Urinary bladder (tissue), 4 donors: Measurements from ENCODE around the gene ZNF709. TPM values are rescaled to one million over a fixed set of nuclear protein-coding genes. Genes with fewer than 3 reads are reported as not detected.
"Not testable (repeated sequence)": the region's sequence is repeated elsewhere in the genome, so short reads cannot be mapped to it uniquely, and the experiment has no call there.

ENCODE experiments used
- DNase-seq: peaks from one replicate; pipeline ENCODE4 v3.0.0-alpha.2; 2015; ENCODE audit errors: extremely low spot score
- H3K27ac ChIP-seq: one replicate; pipeline ENCODE4 v1.5.1; 2013; ENCODE audit warnings: low read depth, mild to moderate bottlenecking, moderate library complexity
- H3K36me3 ChIP-seq: one replicate; pipeline ENCODE4 v1.6.1; 2013; ENCODE audit warnings: mild to moderate bottlenecking, moderate library complexity; ENCODE audit not compliant: insufficient read depth
- H3K4me1 ChIP-seq: one replicate; pipeline ENCODE4 v1.6.1; 2013; ENCODE audit warnings: mild to moderate bottlenecking, moderate library complexity; ENCODE audit not compliant: insufficient read depth
- H3K4me3 ChIP-seq: one replicate; pipeline ENCODE4 v1.5.1; 2013; ENCODE audit warnings: low read depth, low read length
- WGBS: extraction: QIAGEN DNeasy Blood & Tissue Kit; methylation state at CpG from one replicate; pipeline ENCODE4 v1.1.7; 2013; 5-methylcytosine and 5-hydroxymethylcytosine counted together
- polyA plus RNA-seq: library from polyadenylated mRNA; stranded (reverse); fragments of 200-250 nt; gene quantifications from one replicate; pipeline ENCODE4 v1.2.3, GENCODE V29; 2013
- total RNA-seq: library from RNA; depleted of rRNA; stranded (reverse); fragments of >200 nt; gene quantifications from one replicate; pipeline ENCODE4 v1.2.3, GENCODE V29; 2014
- donor health status: healthy with polysubstance abuse.
- donor health status: healthy.

ZNF709 gene
- total and polyA plus RNA-seq, 2 donors, result 1.1 to 16.1 TPM

DNA sequence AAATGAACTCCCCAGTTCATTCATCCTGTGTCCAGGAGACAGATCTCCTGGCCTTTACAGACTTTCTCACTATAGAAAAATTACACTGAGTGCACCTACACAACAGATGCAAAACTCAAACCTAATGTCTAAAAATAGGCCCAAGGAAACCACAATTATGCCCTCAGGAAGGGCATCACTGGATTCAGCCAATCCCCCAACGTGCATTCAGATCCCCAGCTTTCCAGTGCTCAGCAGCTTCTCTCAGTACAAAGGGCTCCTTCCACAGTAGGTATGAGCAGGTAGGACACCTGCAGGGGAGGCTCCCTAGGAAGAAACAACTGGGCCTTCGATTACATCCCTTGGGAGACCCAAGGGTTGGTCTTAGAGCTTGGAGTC is 2.1 kb downstream of the ZNF709 start:
- Histone ChIP-seq H3K36me3 (no peaks in the 10 kb centered on the region), H3K4me1 (no peaks in the 10 kb centered on the region), H3K4me3 (no peak overlapping the region), H3K27ac (no peak overlapping the region)
- WGBS, result 67% methylated on average over 2 of the region's 2 CpGs
- DNase-seq, result no peak

DNA sequence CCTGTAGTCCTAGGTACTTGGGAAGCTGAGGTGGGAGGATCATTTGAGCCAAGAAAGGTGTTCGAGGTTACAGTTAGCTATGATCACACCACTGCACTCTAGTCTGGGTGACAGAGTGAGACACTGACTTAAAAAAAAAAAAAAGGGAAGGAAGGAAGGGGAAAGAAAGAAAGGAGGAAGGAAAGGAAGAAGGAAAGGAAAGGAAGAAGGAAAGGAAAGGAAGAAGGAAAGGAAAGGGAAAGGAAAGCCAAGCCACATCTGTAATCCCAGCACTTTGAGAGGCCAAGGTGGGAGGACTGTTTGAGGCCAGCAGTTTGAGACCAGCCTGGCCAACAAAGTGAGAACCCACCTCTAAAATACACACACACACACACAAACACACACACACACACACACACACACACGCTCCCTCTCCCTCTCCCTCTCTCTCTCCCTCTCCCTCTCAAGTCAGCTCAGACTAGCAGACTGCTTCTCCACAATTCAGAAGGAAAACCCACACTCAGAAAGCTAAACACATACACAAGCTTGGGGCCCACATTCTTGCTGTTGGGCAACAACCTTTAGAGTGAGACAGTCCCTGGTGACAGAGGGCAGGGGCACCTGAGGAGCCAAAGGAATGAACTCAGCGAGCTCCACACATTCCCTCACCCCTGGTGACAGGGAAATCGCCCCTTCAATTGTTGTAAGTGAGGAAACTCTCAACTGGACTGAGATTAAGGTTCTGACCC is 2.7 kb downstream of the ZNF709 start:
- Histone ChIP-seq H3K4me1 (no peaks in the 10 kb centered on the region), H3K36me3 (no peaks in the 10 kb centered on the region), H3K4me3 (no peak overlapping the region), H3K27ac (no peak overlapping the region)
- WGBS, result 82% methylated on average over 4 of the region's 4 CpGs
- no peak for DNase-seq

DNA sequence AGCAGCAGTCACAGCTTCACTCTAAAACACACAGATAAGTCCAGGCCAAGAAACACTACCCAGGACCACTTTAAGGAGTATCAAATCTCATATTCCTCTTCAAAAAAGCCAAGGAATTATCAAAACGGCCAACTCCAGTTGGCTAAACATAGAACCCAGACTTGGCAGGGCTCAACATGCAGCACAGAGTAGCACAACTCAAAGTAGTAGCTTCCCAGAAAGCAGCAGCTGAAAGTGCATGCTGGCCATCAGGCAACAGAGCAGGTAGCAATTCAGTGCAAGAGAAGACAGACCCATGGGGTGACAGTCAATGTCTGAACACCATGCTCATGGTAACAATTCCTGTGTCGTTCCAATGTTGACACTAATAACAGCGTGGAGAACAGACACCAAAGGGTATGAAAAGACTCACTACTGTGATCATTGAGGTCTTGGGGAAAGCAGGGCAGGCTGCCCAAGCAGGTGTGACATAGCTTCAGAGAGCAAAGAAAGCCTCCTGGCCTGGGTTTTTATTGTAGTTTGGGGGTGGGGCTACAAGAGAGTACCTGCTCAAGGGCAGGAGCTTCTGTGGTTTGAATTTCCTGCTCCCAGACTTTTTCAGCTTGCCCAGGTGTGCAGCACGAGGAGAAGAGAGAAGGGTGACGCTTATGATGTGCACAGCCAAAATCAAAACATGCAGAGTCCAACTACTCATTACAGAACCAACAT is 6.2 kb downstream of the ZNF709 start:
- Histone ChIP-seq H3K36me3 (no peaks in the 10 kb centered on the region), H3K27ac (no peak overlapping the region), H3K4me1 (no peaks in the 10 kb centered on the region), H3K4me3 (no peak overlapping the region)
- DNase-seq, result no peak
- WGBS, result 66% methylated on average over 5 of the region's 5 CpGs

DNA sequence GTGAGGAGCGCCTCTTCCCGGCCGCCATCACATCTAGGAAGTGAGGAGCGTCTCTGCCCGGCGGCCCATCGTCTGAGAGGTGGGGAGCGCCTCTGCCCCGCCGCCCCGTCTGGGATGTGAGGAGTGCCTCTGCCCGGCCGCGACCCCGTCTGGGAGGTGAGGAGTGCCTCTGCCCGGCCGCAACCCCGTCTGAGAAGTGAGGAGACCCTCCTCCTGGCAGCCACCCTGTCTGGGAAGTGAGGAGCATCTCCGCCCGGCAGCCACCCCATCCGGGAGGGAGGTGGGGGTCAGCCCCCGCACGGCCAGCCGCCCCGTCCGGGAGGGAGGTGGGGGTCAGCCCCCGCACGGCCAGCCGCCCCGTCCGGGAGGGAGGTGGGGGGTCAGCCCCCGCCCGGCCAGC is 17.0 kb downstream of the ZNF709 start:
- DNase-seq, H3K36me3 ChIP-seq, H3K27ac ChIP-seq, H3K4me1 ChIP-seq, H3K4me3 ChIP-seq: not testable (repeated sequence)
- WGBS, result 97% methylated on average over 33 of the region's 33 CpGs

DNA sequence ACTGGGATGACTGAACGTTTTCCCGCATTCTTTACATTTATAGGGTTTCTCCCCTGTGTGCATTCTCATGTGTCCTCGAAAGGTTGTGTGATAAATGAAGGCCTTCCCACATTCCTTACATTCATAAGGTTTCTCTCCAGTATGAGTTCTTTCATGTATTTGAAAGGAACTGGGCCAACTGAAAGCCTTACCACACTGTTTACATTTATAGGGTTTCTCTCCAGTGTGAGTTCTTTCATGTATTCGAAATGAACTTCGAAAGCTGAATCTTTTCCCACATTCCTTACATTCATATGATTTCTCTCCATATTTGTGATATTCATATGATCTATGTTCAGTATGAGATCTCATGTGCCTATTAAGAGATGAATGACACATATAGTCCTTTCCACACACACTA is 19.4 kb downstream of the ZNF709 start:
- Histone ChIP-seq H3K36me3 (peaks cover 6% of the 10 kb centered on the region), H3K4me1 (no peaks in the 10 kb centered on the region), H3K27ac (no peak overlapping the region), H3K4me3 (no peak overlapping the region)
- no peak for DNase-seq
- 97% methylated on average over 5 of the region's 5 CpGs for WGBS

DNA sequence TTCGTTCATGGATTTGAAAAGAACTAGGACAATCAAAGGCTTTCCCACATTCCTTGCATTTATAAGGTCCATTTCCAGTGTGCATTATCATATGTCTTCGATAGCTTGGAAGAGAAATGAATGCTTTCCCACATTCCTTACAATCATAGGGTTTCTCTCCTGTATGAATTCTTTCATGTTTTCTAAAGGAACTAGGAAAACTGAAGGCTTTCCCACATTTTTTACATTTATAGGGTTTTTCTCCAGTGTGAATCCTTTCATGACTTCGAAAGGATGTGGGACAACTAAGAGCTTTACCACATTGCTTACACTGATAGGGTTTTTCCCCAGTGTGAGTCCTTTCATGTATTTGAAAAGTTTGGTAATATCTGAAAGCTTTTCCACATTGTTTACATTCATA is 19.8 kb downstream of the ZNF709 start:
- DNase-seq, result no peak
- Histone ChIP-seq H3K4me3 (no peak overlapping the region), H3K36me3 (peaks cover 6% of the 10 kb centered on the region), H3K4me1 (no peaks in the 10 kb centered on the region), H3K27ac (no peak overlapping the region)
- WGBS, result 99% methylated on average over 3 of the region's 3 CpGs

DNA sequence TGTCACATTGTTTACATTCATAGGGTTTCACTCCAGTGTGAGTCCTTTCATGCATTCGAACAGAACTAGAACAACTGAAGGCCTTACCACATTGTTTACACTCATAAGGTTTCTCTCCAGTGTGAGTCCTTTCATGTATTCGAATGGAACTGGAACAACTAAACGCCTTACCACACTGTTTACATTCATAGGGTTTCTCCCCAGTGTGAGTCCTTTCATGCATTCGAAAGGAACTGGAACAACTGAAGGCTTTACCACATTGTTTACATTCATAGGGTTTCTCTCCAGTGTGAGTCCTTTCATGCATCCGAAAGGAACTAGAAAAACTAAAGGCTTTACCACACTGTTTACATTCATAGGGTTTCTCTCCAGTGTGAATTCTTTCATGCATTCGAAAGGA is 20.5 kb downstream of the ZNF709 start:
- H3K4me1 ChIP-seq, H3K27ac ChIP-seq, H3K4me3 ChIP-seq, DNase-seq, H3K36me3 ChIP-seq: not testable (repeated sequence)
- 97% methylated on average over 6 of the region's 6 CpGs for WGBS

DNA sequence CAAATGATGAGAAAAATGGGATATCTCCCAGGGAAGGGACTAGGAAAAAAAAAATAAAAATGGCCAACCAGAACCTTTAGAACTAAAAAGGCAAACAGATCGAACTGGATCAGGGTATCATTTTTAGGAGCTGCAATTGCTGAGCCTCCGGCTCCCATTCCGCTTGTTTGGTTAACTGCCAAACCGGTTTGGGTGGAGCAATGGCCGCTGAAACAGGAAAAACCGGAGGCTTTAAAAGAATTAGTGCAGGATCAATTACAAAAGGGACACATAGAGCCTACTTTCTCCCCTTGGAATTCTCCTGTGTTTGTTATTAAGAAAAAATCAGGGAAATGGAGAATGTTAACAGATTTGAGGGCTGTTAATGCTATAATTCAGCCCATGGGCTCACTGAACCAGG is 31.1 kb downstream of the ZNF709 start:
- Histone ChIP-seq H3K27ac (no peak overlapping the region), H3K36me3 (no peaks in the 10 kb centered on the region), H3K4me3 (no peak overlapping the region), H3K4me1 (no peaks in the 10 kb centered on the region)
- peak; percentile 42 for DNase-seq
- 54% methylated on average over 6 of the region's 6 CpGs for WGBS

DNA sequence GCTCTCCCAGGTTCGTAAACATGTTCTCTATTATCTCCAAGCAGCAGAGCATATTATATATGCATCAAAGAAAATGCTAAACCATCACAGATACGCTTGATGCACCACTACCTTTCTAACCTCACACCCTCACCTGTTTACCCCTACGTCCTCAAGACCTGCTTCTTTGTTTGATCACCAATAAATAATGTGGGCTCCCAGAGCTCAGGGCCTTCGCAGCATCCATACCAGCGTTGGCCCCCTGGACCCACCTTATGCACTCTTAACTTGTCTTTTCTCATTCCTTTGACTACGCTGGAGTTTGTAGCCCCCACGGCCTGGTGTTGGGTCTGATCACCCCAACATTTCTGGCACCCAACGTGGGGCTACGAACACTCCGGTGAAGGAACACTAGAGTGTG is 33.8 kb downstream of the ZNF709 start:
- Histone ChIP-seq H3K27ac (no peak overlapping the region), H3K36me3 (no peaks in the 10 kb centered on the region), H3K4me3 (no peak overlapping the region), H3K4me1 (no peaks in the 10 kb centered on the region)
- no peak for DNase-seq
- WGBS, result 95% methylated on average over 10 of the region's 10 CpGs

DNA sequence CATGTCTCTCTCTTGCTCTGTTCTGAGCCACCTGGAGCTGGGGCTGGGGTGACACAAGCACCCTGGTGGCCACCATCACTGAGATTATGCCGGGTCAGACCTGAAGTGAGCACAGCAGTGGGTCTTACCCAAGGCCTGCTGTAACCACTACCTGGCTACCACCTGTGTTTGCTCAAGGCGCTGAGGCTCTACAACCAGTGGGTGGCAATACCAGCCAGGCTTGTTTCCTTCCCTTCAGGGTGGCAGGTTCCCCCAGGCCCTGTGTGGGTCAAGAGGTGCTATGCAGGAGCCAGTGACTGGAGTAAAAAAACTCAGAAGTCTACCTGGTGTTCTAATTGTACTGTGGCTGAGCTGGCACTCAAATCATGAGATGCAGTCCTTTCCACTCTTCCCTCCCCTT is 35.8 kb downstream of the ZNF709 start:
- Histone ChIP-seq H3K4me1 (no peaks in the 10 kb centered on the region), H3K4me3 (no peak overlapping the region), H3K36me3 (no peaks in the 10 kb centered on the region), H3K27ac (no peak overlapping the region)
- WGBS, result 97% methylated on average over 2 of the region's 2 CpGs
- DNase-seq, result no peak

DNA sequence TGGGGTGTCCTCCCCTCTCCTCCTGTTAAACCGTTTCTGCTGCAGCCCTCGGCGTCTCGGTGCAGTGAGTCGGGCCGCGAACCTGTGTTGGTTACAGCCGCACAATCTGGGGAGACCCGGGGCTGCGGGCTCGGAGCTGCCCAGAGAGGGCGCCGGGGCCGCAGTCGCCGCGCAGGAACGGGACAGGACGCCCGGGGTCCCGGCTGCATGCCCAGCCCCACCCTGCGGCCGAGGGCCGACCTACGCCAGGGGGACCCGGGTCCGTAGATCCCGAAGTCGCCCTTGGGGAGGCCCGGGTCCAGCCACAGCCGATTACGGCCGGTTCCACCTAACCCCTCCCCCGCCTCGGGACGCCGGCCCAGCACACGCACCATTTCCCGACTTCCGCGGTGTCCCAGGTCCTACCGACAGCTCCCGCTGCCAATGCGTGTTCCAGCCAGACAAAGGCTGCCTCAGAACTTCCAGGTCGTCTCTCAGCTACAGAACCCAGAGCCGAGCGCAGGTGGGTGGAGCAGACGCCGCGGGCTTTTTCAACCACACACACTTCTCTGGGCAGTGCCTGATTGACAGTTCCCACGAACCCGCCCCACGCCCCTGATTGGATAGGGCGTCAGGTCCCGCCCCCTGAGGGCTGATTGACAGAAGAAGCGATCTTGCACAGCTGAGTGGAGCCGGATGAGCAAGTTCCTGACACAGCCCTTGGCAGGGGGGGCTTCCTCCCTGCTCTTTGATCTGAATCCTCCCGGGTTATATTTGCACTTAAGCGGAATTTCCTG is 43.9 kb downstream of the ZNF709 start, which contains the start of gene ZNF443:
ZNF443 (minus strand) TSS at position 481 of the 776 bp plus-strand sequence; CDS start at position 374, 107 bp downstream.
- no peaks in the 10 kb centered on the region for H3K4me1 ChIP-seq

DNA sequence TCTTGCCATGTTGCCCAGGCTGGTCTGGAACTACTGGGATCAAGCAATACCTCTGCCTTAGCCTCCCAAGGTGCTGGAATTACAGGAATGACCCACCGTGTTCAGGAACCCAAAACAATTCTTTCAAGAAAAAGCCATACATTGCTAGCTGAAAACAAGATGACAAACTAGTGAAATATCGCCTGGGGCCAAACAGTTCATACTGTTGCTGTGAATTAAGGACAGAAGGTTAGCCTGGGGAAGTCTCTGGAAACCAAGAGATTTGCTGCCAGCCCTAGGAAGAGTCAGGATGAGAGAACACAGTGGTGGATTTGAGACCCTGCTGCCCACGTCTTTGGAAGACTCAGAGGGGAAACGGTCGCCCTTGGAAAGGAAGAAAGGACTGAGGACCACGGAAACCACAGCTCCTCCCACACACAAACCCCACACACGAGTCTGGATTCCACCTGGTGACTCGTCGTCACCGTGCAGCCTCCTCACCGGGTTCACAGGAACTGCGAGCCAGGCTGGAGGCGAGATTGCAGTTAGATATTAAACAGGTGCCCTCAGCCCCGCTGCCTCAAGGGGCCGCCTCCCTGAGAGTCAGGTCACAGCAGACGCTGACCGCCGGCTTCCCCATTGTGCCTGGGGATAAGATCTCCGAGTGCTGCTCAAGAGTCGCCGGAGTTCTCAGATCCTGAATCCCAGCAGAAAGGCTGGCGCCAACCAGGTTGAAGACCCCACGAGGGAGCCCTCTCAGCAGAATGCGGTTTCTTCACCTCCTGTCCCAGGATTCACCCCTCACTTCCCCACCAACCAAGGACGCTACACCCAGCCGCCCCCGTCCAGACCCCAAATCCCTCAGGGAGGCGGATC is 44.7 kb downstream of the ZNF709 start:
- WGBS, result under 1% methylated on average over 28 of the region's 28 CpGs
- not testable (repeated sequence) for DNase-seq

More for the DNA sequence above, 43.9 kb downstream of the ZNF709 start, which contains the start of gene ZNF443:
- Histone ChIP-seq H3K36me3 (no peaks in the 10 kb centered on the region), H3K27ac (peak within 1 kb of the TSS; percentile 73), H3K4me3 (peak within 1 kb of the TSS; percentile 66)
- peak; percentile 97 for DNase-seq
- under 1% methylated on average over 59 of the region's 59 CpGs for WGBS

DNA sequence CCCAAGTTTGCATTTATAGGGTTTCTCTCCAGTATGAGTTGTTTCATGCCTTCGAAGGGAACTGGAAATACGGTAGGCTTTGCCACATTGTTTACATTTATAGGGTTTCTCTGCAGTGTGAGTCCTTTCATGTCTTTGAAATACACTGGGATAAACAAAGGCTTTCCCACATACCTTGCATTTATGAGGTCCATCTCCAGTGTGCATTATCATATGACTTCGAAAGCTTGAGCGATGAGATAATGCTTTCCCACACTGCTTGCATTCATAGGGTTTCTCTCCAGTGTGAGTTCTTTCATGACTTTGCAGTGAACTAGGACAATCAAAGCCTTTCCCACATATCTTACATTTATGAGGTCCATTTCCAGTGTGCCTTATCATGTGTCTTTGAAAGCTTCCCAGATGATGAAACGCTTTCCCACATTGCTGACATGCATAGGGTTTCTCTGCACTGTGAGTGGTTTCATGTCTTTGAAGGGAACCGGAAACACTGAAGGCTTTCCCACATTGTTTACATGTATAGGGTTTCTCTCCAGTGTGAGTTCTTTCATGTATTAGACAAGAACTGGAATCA is 53.8 kb downstream of the ZNF709 start:
- not testable (repeated sequence) for H3K36me3 ChIP-seq, DNase-seq, H3K27ac ChIP-seq, H3K4me3 ChIP-seq, H3K4me1 ChIP-seq
- 96% methylated on average over 6 of the region's 6 CpGs for WGBS

More for the DNA sequence above, 44.7 kb downstream of the ZNF709 start:
- H3K36me3 ChIP-seq, H3K4me1 ChIP-seq: not testable (repeated sequence)
- H3K27ac ChIP-seq, result peak overlapping the region; percentile 73
- H3K4me3 ChIP-seq, result peak overlapping the region; percentile 66
